ENCODE results near the gene KANSL1.
A peak's percentile ranks its signal among the peaks of the same experiment; 100 is the strongest.
"Not testable (repeated sequence)": the region's sequence is repeated elsewhere in the genome, so short reads cannot be mapped to it uniquely, and the experiment has no call there.

KANSL1 gene

DNA sequence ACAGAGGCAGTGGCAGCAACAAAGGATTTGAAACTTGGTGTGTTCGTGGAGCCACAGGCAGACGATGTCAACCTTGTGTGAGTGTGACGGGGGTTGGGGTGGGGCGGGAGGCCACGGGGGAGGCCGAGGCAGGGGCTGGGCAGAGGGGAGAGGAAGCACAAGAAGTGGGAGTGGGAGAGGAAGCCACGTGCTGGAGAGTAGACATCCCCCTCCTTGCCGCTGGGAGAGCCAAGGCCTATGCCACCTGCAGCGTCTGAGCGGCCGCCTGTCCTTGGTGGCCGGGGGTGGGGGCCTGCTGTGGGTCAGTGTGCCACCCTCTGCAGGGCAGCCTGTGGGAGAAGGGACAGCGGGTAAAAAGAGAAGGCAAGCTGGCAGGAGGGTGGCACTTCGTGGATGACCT lies 168.6 kb downstream of the KANSL1 start:
- no peaks in the 10 kb centered on the region for H3K4me1 ChIP-seq (ENCODE audit: insufficient read depth, poor library complexity, severe bottlenecking)
- no peaks in the 10 kb centered on the region for H3K9me3 ChIP-seq (ENCODE audit: severe bottlenecking)
- H3K27ac ChIP-seq (ENCODE audit: poor library complexity, severe bottlenecking), result no peak overlapping the region
- DNase-seq (ENCODE audit: low spot score) (peak; percentile 53), ATAC-seq (ENCODE audit: low read depth) (no peak)
- no peak for TF ChIP-seq CTCF (IDR thresholded peaks at IDR 0.05; ENCODE audit: poor library complexity, severe bottlenecking)
- no peak overlapping the region for H3K4me3 ChIP-seq (ENCODE audit: severe bottlenecking)
- peaks cover 13% of the 10 kb centered on the region for H3K36me3 ChIP-seq (ENCODE audit: low read depth)
- H3K27me3 ChIP-seq (ENCODE audit: insufficient read depth, poor library complexity, severe bottlenecking), result no peaks in the 10 kb centered on the region

GRCh38 chr17:46023783-46024388 lies 169.3 kb downstream of the KANSL1 start:
- no peak for ATAC-seq (ENCODE audit: low read depth)
- H3K27ac ChIP-seq (ENCODE audit: poor library complexity, severe bottlenecking), result no peak overlapping the region
- H3K36me3 ChIP-seq (ENCODE audit: low read depth), result peaks cover 9% of the 10 kb centered on the region
- no peak overlapping the region for H3K4me3 ChIP-seq (ENCODE audit: severe bottlenecking)
- DNase-seq (ENCODE audit: low spot score), result peak; percentile 49
- no peaks in the 10 kb centered on the region for H3K9me3 ChIP-seq (ENCODE audit: severe bottlenecking)
- H3K4me1 ChIP-seq (ENCODE audit: insufficient read depth, poor library complexity, severe bottlenecking), result no peaks in the 10 kb centered on the region
- H3K27me3 ChIP-seq (ENCODE audit: insufficient read depth, poor library complexity, severe bottlenecking), result no peaks in the 10 kb centered on the region
- TF ChIP-seq CTCF (IDR thresholded peaks at IDR 0.05; ENCODE audit: poor library complexity, severe bottlenecking), result no peak

DNA sequence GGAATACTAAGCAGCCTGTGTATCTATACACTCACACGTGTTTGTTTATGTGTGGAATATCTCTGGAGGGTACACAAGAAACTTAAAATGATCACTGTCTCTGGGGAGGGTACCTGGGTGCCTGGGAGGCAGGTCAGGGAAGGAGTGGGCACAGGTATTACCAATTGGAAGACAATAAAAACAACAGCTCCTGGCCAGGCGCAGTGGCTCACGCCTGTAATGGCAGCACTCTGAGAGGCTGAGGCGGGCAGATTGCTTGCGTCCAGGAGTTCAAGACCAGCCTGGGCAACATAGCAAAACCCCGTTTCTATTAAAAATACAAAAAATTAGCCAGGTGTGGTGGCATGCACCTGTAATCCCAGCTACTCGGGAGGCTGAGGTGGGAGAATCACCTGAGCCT lies 169.9 kb downstream of the KANSL1 start:
- H3K4me1 ChIP-seq (ENCODE audit: insufficient read depth, poor library complexity, severe bottlenecking); ATAC-seq (ENCODE audit: low read depth); H3K27me3 ChIP-seq (ENCODE audit: insufficient read depth, poor library complexity, severe bottlenecking); H3K27ac ChIP-seq (ENCODE audit: poor library complexity, severe bottlenecking); H3K4me3 ChIP-seq (ENCODE audit: severe bottlenecking); H3K36me3 ChIP-seq (ENCODE audit: low read depth); DNase-seq (ENCODE audit: low spot score); H3K9me3 ChIP-seq (ENCODE audit: severe bottlenecking): not testable (repeated sequence)

GRCh38 chr17:46020998-46021397 lies 172.2 kb downstream of the KANSL1 start:
- Histone ChIP-seq H3K4me1 (ENCODE audit: insufficient read depth, poor library complexity, severe bottlenecking) (no peaks in the 10 kb centered on the region), H3K9me3 (ENCODE audit: severe bottlenecking) (no peaks in the 10 kb centered on the region), H3K27me3 (ENCODE audit: insufficient read depth, poor library complexity, severe bottlenecking) (no peaks in the 10 kb centered on the region), H3K27ac (ENCODE audit: poor library complexity, severe bottlenecking) (no peak overlapping the region), H3K4me3 (ENCODE audit: severe bottlenecking) (no peak overlapping the region), H3K36me3 (ENCODE audit: low read depth) (no peaks in the 10 kb centered on the region)
- DNase-seq (ENCODE audit: low spot score), result no peak
- ATAC-seq (ENCODE audit: low read depth), result no peak
- no peak for TF ChIP-seq CTCF (IDR thresholded peaks at IDR 0.05; ENCODE audit: poor library complexity, severe bottlenecking)

- TF ChIP-seq CTCF (IDR thresholded peaks at IDR 0.05; ENCODE audit: poor library complexity, severe bottlenecking), result no peak
- ATAC-seq (ENCODE audit: low read depth), result no peak
- no peaks in the 10 kb centered on the region for H3K4me1 ChIP-seq (ENCODE audit: insufficient read depth, poor library complexity, severe bottlenecking)
- H3K4me3 ChIP-seq (ENCODE audit: severe bottlenecking), result no peak overlapping the region
- H3K27me3 ChIP-seq (ENCODE audit: insufficient read depth, poor library complexity, severe bottlenecking), result no peaks in the 10 kb centered on the region
- DNase-seq (ENCODE audit: low spot score), result no peak
- no peak overlapping the region for H3K27ac ChIP-seq (ENCODE audit: poor library complexity, severe bottlenecking)
- H3K9me3 ChIP-seq (ENCODE audit: severe bottlenecking), result no peaks in the 10 kb centered on the region
- no peaks in the 10 kb centered on the region for H3K36me3 ChIP-seq (ENCODE audit: low read depth)
Observed at GRCh38 chr17:46020023-46020761, 173.0 kb downstream of the KANSL1 start.

DNA sequence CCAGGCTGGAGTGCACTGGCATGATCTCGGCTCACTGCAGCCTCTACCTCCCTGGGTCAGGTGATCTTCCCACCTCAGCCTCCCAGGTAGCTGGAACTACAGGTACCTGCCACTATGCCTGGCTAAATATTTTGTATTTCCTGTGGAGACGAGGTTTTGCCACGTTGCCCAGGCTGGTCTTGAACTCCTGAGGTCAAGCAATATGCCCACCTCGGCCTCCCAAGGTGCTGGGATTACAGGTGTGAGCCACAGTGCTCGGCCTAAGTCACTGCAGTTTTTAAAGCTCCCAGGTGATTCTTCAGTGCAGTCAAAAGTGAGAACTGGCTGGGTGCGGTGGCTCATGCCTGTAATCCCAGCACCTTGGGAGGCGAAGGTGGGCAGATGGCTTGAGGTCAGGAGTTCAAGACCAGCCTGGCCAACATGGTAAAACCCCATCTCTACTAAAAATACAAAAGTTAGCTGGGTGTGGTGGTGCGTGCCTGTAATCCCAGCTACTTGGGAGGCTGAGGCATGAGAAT lies 173.8 kb downstream of the KANSL1 start:
- DNase-seq (ENCODE audit: low spot score); H3K27ac ChIP-seq (ENCODE audit: poor library complexity, severe bottlenecking); H3K36me3 ChIP-seq (ENCODE audit: low read depth); H3K27me3 ChIP-seq (ENCODE audit: insufficient read depth, poor library complexity, severe bottlenecking); ATAC-seq (ENCODE audit: low read depth); H3K4me1 ChIP-seq (ENCODE audit: insufficient read depth, poor library complexity, severe bottlenecking); H3K9me3 ChIP-seq (ENCODE audit: severe bottlenecking); H3K4me3 ChIP-seq (ENCODE audit: severe bottlenecking): not testable (repeated sequence)

Measured in RWPE2 (cell line).